ENCODE data around the gene ATP10B.

- TF ChIP-seq SUZ12 (IDR thresholded peaks at IDR 0.05) (no peak), SP1 (IDR thresholded peaks at IDR 0.05) (no peak), FOXM1 (IDR thresholded peaks at IDR 0.05; ENCODE audit: borderline replicate concordance) (no peak), FOXK2 (IDR thresholded peaks at IDR 0.05) (no peak), NFRKB (IDR thresholded peaks at IDR 0.05) (no peak), ELF4 (IDR thresholded peaks at IDR 0.05) (no peak), LEF1 (IDR thresholded peaks at IDR 0.05; ENCODE audit: borderline replicate concordance) (no peak)
Observed at GRCh38 chr5:160837749-160838593, 14.0 kb downstream of the ATP10B start.

All from HEK293T (cell line).